SU-DHL-6 (cell line): ENCODE measurements around the gene RASGRP3.

Source experiments
- H2AFZ ChIP-seq: fragments of 200-600 bp; sonication (generic); 2 replicates; pipeline ENCODE4 v1.6.1; 2014; ENCODE audit warnings: low read depth, mild to moderate bottlenecking, moderate library complexity, mixed read lengths, antibody characterized with exemption, low read length; ENCODE audit not compliant: severe bottlenecking
- H3F3A ChIP-seq: fragments of 200-600 bp; shearing (Covaris generic); 2 replicates; pipeline ENCODE4 v1.6.0; 2016; ENCODE audit warnings: antibody characterized with exemption, mild to moderate bottlenecking; ENCODE audit not compliant: insufficient read depth
- H3K27ac ChIP-seq: fragments of 200-600 bp; sonication (generic); 2 replicates; pipeline ENCODE4 v1.5.1; 2016; ENCODE audit warnings: low read depth, mild to moderate bottlenecking, low read length, moderate library complexity, mixed read lengths
- H3K27me3 ChIP-seq: fragments of 200-600 bp; sonication (generic), shearing (Covaris generic); 2 replicates; pipeline ENCODE4 v1.6.0; 2014; ENCODE audit warnings: mild to moderate bottlenecking, low read length
- H3K36me3 ChIP-seq: fragments of 200-600 bp; sonication (generic); 2 replicates; pipeline ENCODE4 v1.6.1; 2014; ENCODE audit warnings: mild to moderate bottlenecking, low read length, mixed read lengths
- H3K4me2 ChIP-seq: fragments of 300-600, 200-600 bp; shearing (Covaris generic), sonication (generic); 2 replicates; pipeline ENCODE4 v1.6.0; 2014; ENCODE audit warnings: low read length, low read depth, mild to moderate bottlenecking; ENCODE audit not compliant: poor library complexity, severe bottlenecking
- H3K4me3 ChIP-seq: fragments of 200-600 bp; sonication (generic); 2 replicates; pipeline ENCODE4 v1.5.1; 2014; ENCODE audit warnings: antibody characterized with exemption, low read length, mild to moderate bottlenecking, mixed read lengths; ENCODE audit not compliant: insufficient read depth, poor library complexity, severe bottlenecking
- H3K79me2 ChIP-seq: fragments of 200-600 bp; sonication (generic); 2 replicates; pipeline ENCODE4 v1.6.1; 2014; ENCODE audit warnings: mild to moderate bottlenecking, low read length, moderate library complexity; ENCODE audit not compliant: insufficient read depth
- H3K9ac ChIP-seq: fragments of 200-600 bp; sonication (generic); 2 replicates; pipeline ENCODE4 v1.7.0; 2014; ENCODE audit warnings: mild to moderate bottlenecking, low read length
- H3K9me2 ChIP-seq: fragments of 200-600 bp; sonication (generic); replicated peaks from 2 replicates; pipeline ENCODE4 v1.6.1; 2014; ENCODE audit warnings: low read length; ENCODE audit not compliant: insufficient read depth
- H3K9me3 ChIP-seq: fragments of 200-600 bp; sonication (generic); 2 replicates; pipeline ENCODE4 v1.6.1; 2014; ENCODE audit warnings: low read length, mixed read lengths; ENCODE audit not compliant: insufficient read depth
- H4K20me1 ChIP-seq: fragments of 200-600 bp; sonication (generic); 2 replicates; pipeline ENCODE4 v1.6.1; 2014; ENCODE audit warnings: low read depth, mild to moderate bottlenecking, antibody characterized with exemption, low read length, moderate library complexity, mixed read lengths
- EZH2phosphoT487 ChIP-seq: fragments of 200-600 bp; sonication (generic), shearing (Covaris generic); conservative IDR thresholded peaks from 2 replicates; pipeline ENCODE4 v1.6.1; 2018; ENCODE audit warnings: mild to moderate bottlenecking, antibody characterized with exemption, low read length, moderate library complexity, mixed read lengths
- TF ChIP-seq, protein P1 (sequence below): fragments of 200-600 bp; sonication (generic); IDR thresholded peaks from one replicate; pipeline ENCODE4 v1.5.1; 2017; ENCODE audit warnings: antibody characterized with exemption, mild to moderate bottlenecking, low read length, moderate library complexity; ENCODE audit not compliant: insufficient read depth, poor library complexity, severe bottlenecking

RASGRP3 gene

GRCh38 chr2:33602201-33602830 lies 125.9 kb downstream of the RASGRP3 start:
- Histone ChIP-seq H3K27me3 (no peaks in the 10 kb centered on the region), H3K36me3 (no peaks in the 10 kb centered on the region), H3K4me2 (no peak overlapping the region), H3F3A (no peaks in the 10 kb centered on the region; the same call in 1 of the 2 replicates), H3K27ac (no peak overlapping the region), H2AFZ (no peak overlapping the region), H3K79me2 (peaks cover 17% of the 10 kb centered on the region), H3K9ac (no peak overlapping the region), H3K9me3 (no peaks in the 10 kb centered on the region), H3K9me2 (no peaks in the 10 kb centered on the region), H4K20me1 (no peaks in the 10 kb centered on the region), H3K4me3 (no peak overlapping the region)
- TF ChIP-seq, protein P1, sequence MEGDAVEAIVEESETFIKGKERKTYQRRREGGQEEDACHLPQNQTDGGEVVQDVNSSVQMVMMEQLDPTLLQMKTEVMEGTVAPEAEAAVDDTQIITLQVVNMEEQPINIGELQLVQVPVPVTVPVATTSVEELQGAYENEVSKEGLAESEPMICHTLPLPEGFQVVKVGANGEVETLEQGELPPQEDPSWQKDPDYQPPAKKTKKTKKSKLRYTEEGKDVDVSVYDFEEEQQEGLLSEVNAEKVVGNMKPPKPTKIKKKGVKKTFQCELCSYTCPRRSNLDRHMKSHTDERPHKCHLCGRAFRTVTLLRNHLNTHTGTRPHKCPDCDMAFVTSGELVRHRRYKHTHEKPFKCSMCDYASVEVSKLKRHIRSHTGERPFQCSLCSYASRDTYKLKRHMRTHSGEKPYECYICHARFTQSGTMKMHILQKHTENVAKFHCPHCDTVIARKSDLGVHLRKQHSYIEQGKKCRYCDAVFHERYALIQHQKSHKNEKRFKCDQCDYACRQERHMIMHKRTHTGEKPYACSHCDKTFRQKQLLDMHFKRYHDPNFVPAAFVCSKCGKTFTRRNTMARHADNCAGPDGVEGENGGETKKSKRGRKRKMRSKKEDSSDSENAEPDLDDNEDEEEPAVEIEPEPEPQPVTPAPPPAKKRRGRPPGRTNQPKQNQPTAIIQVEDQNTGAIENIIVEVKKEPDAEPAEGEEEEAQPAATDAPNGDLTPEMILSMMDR: no peak
- TF ChIP-seq EZH2phosphoT487: no peak

- Histone ChIP-seq H3F3A (no peaks in the 10 kb centered on the region; the same call in 1 of the 2 replicates), H3K79me2 (peaks cover 6% of the 10 kb centered on the region), H3K9me2 (no peaks in the 10 kb centered on the region), H3K4me3 (no peak overlapping the region), H3K36me3 (no peaks in the 10 kb centered on the region), H4K20me1 (no peaks in the 10 kb centered on the region), H3K9me3 (no peaks in the 10 kb centered on the region), H2AFZ (no peak overlapping the region), H3K4me2 (no peak overlapping the region), H3K27me3 (no peaks in the 10 kb centered on the region), H3K9ac (no peak overlapping the region), H3K27ac (no peak overlapping the region)
- TF ChIP-seq EZH2phosphoT487: no peak
- TF ChIP-seq, protein P1: no peak
These were observed 127.0 kb downstream of the RASGRP3 start for GRCh38 chr2:33603416-33603815.

DNA sequence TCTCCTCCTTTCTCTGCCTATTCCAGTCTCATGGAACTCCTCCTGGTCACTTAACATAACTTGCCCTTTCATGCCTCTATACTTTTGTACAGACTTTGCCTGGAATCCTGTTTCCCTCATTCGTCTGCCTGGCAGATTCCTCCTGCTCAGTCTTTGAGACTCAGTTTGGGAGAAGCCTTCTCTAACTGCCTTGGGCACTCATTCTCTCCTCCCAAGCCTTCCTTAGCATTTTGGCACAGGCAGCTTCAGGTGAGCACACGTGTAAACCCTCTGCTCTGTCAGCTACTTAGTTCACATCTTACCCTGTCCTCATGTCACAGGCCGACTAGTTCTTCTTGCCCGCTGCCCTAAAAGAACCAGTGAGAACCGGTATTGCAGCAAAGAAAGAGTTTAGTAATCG lies 128.6 kb downstream of the RASGRP3 start:
- Histone ChIP-seq H3K4me2 (no peak overlapping the region), H3K27me3 (no peaks in the 10 kb centered on the region), H3F3A (no peaks in the 10 kb centered on the region; the same call in 1 of the 2 replicates), H4K20me1 (no peaks in the 10 kb centered on the region), H3K9me3 (no peaks in the 10 kb centered on the region), H3K4me3 (no peak overlapping the region), H2AFZ (no peak overlapping the region), H3K9ac (no peak overlapping the region), H3K36me3 (no peaks in the 10 kb centered on the region), H3K79me2 (no peaks in the 10 kb centered on the region), H3K27ac (no peak overlapping the region), H3K9me2 (no peaks in the 10 kb centered on the region)
- TF ChIP-seq, protein P1: no peak
- no peak for TF ChIP-seq EZH2phosphoT487
